Measurements from ENCODE around the gene BBS1.
"Not testable (repeated sequence)": the region's sequence is repeated elsewhere in the genome, so short reads cannot be mapped to it uniquely, and the experiment has no call there.

The BBS1 gene

DNA sequence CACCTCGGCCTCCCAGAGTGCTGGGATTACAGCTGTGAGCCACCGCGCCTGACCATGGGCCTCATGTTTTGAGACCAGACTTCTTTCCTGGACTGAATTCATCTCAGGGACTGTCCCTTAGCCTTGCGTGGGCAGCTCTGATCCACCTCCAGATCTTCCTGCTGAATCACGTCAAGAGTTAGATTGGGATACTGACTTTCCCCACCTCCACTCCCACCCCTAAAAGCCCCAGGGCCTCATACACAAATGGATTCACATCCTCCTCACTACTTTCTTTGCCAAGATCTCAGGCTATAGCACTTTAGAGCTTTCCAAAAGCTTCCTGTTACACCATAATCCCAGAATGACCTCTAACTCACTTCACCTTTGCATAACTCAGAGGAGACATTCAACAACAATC is 70.4 kb downstream of the BBS1 start:
- H3K9ac ChIP-seq, result no peak overlapping the region
- TF ChIP-seq Cebpa-rat (IDR thresholded peaks at IDR 0.05), result no peak
- H3K27me3 ChIP-seq, result no peaks in the 10 kb centered on the region
- no peaks in the 10 kb centered on the region; a peak in 1 of 20 replicates for H3K4me1 ChIP-seq
- peaks cover 18 to 24% (median 21%) of the 10 kb centered on the region in 11 experiments for H3K9me3 ChIP-seq (replicated peaks in 1 of 11)
- H3K36me3 ChIP-seq, result no peaks in the 10 kb centered on the region
- no peak overlapping the region for H3K4me3 ChIP-seq
- no peaks in the 10 kb centered on the region for H4K20me1 ChIP-seq
- no peak overlapping the region for H3K4me2 ChIP-seq
- H3K27ac ChIP-seq, result no peak overlapping the region

DNA sequence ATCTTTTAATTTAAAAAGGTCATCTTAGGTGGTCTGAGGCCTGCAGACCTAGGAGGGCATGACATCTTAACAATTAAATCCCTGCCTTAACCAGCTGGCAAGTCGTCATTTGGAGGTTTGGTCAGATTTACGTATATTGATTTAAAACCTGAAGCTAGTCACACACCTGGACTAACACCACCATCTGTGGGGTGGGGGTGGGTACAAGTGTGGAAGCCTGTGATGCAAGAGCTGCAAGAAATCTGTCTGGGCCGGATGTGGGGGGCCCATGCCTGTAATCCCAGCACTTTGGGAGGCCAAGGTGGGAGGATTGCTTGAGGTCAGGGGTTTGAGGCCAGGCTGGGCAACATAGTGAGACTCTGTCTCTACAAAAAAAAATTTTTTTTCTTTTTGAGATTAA is 70.8 kb downstream of the BBS1 start:
- Histone ChIP-seq H3K9me3 (replicated peaks in 1 of 11) (peaks cover 18 to 24% (median 22%) of the 10 kb centered on the region in 11 experiments), H3K36me3 (no peaks in the 10 kb centered on the region), H3K27me3 (no peaks in the 10 kb centered on the region), H4K20me1 (no peaks in the 10 kb centered on the region), H3K4me3 (no peak overlapping the region), H3K9ac (no peak overlapping the region), H3K4me1 (no peaks in the 10 kb centered on the region; a peak in 1 of 20 replicates), H3K4me2 (no peak overlapping the region), H3K27ac (no peak overlapping the region)
- no peak for TF ChIP-seq Cebpa-rat (IDR thresholded peaks at IDR 0.05)

DNA sequence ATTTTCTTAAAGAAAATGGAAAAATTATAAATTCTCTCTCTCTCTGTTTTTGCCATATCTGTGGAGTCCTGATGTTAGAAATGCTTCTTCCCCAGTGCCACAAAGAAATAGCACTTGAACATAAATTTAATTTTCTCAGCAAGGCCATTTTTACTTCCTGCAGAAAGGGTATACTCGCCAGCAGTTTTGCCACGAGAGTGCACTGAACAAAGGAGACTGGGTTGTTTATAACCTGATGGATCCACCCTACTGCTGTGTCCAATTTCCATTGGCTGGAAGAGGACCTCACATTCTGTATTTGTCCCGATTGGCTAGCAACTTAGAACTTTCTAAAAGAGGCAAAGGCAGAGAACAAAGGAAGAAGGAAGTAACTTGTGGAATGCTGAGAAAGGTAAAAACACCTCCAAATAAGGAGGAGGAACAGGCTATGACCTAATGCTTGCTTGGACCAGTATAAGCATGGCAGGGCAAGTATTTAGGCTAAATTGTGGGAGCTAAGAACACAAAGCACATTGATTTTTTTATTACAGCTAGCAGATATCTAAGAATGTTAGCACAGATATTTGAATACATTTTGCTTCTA is 72.2 kb downstream of the BBS1 start:
- not testable (repeated sequence) for H3K4me2 ChIP-seq, H3K27ac ChIP-seq, H3K9ac ChIP-seq, H3K27me3 ChIP-seq, H4K20me1 ChIP-seq, H3K4me3 ChIP-seq, H3K36me3 ChIP-seq, H3K4me1 ChIP-seq
- H3K9me3 ChIP-seq (replicated peaks in 1 of 11), result peaks cover 18 to 28% (median 24%) of the 10 kb centered on the region in 11 experiments
